Keratinocyte (primary cell): Measurements from ENCODE around the gene LBHD1. TPM values are rescaled to one million over a fixed set of nuclear protein-coding genes. Genes with fewer than 3 reads are reported as not detected.
A peak's percentile ranks its signal among the peaks of the same experiment; 100 is the strongest.

Source experiments
- DNase-seq: peaks from one replicate; pipeline ENCODE4 v3.0.0-alpha.2; 2011; ENCODE audit warnings: low read depth, missing footprints, low spot score
- FAIRE-seq: peaks from 2 replicates; lab custom pipeline; 2011; peaks lifted over from hg19 to GRCh38; lab: Jason Lieb, UNC
- H2AFZ ChIP-seq: 2 replicates; pipeline ENCODE4 v1.6.0; 2012; ENCODE audit warnings: low read length, control low read depth, inconsistent platforms; ENCODE audit not compliant: control insufficient read depth
- H3K27ac ChIP-seq: 2 replicates; pipeline ENCODE4 v1.5.1; 2011; ENCODE audit warnings: low read length; ENCODE audit not compliant: control insufficient read depth, insufficient read depth
- H3K27me3 ChIP-seq: 3 replicates; pipeline ENCODE4 v1.6.0; 2011; ENCODE audit warnings: low read length; ENCODE audit not compliant: control insufficient read depth, insufficient read depth; ENCODE audit errors: extremely low read depth
- H3K36me3 ChIP-seq, 2 experiments: 2 replicates in 1 of 2; 3 replicates in 1 of 2; pipeline ENCODE4 v1.5.1; 2011; ENCODE audit warnings: low read length in 2 of 2, mild to moderate bottlenecking in 1 of 2; ENCODE audit not compliant: control insufficient read depth in 2 of 2, insufficient read depth in 2 of 2; ENCODE audit errors: extremely low read depth in 1 of 2
- H3K4me1 ChIP-seq: 3 replicates; pipeline ENCODE4 v1.5.1; 2011; ENCODE audit warnings: low read length; ENCODE audit not compliant: control insufficient read depth, insufficient read depth; ENCODE audit errors: extremely low read depth
- H3K4me2 ChIP-seq: 3 replicates; pipeline ENCODE4 v1.6.0; 2011; ENCODE audit warnings: low read depth, low read length; ENCODE audit not compliant: control insufficient read depth, insufficient read depth; ENCODE audit errors: extremely low read depth
- H3K4me3 ChIP-seq, 3 experiments: fragments of 200-600 bp in 1 of 3; sonication (generic) in 1 of 3; 2 replicates in 2 of 3; 3 replicates in 1 of 3; pipeline ENCODE4 v1.5.1; 2011 to 2016; ENCODE audit warnings: low read length in 3 of 3, mild to moderate bottlenecking in 3 of 3, control low read depth in 2 of 3, inconsistent platforms in 1 of 3, low read depth in 1 of 3, mixed read lengths in 1 of 3, mixed run types in 1 of 3, moderate library complexity in 1 of 3; ENCODE audit not compliant: control insufficient read depth in 2 of 3, insufficient read depth in 2 of 3; ENCODE audit errors: extremely low read depth in 1 of 3
- H3K79me2 ChIP-seq: 2 replicates; pipeline ENCODE4 v1.6.0; 2012; ENCODE audit warnings: low read length; ENCODE audit not compliant: control insufficient read depth, insufficient read depth
- H3K9ac ChIP-seq: 3 replicates; pipeline ENCODE4 v1.6.0; 2011; ENCODE audit warnings: low read length; ENCODE audit not compliant: control insufficient read depth, insufficient read depth; ENCODE audit errors: extremely low read depth
- H3K9me1 ChIP-seq: 3 replicates; pipeline ENCODE4 v1.6.0; 2011; ENCODE audit warnings: low read length; ENCODE audit not compliant: control insufficient read depth, insufficient read depth; ENCODE audit errors: extremely low read depth
- H3K9me3 ChIP-seq: 2 replicates; pipeline ENCODE4 v1.5.1; 2012; ENCODE audit warnings: low read depth, low read length; ENCODE audit not compliant: control insufficient read depth
- H4K20me1 ChIP-seq: 3 replicates; pipeline ENCODE4 v1.6.0; 2011; ENCODE audit warnings: low read length; ENCODE audit not compliant: control insufficient read depth, insufficient read depth; ENCODE audit errors: extremely low read depth
- EZH2 ChIP-seq: IDR thresholded peaks from one replicate; pipeline ENCODE4 v1.6.1; 2012; ENCODE audit warnings: inconsistent platforms, mild to moderate bottlenecking, low read length, moderate library complexity
- dilution Hi-C: fragments of 300-500 bp; cut with MboI; formaldehyde crosslinking; loops from one replicate; pipeline ENCODE4 v1.7.0; 2020; ENCODE audit warnings: low sequenced_read_pairs; ENCODE audit not compliant: extremely low pct_ligation_motif_present
- polyA plus RNA-seq, 5 experiments: library from polyadenylated mRNA; depleted of rRNA in 3 of 5; stranded (reverse) in 3 of 5; stranded (forward) in 1 of 5; unstranded in 1 of 5; fragments of >200 nt; gene quantifications; 1 replicate in 1 of 5; 2 replicates in 3 of 5; 3 replicates in 1 of 5; pipeline versions ENCODE4 v1.2.1 to v1.2.3, GENCODE V29; 2011 to 2012; ENCODE audit warnings: missing spikeins in 2 of 5, low read depth in 1 of 5, low replicate concordance in 1 of 5
- TF ChIP-seq, protein P1 (sequence below), 3 experiments: IDR thresholded peaks in 1 of 3; conservative IDR thresholded peaks in 1 of 3; optimal IDR thresholded peaks in 1 of 3; 2 replicates in 2 of 3; 3 replicates in 1 of 3; pipeline versions ENCODE3 to v1.5.1; 2011; ENCODE audit warnings: low read length in 3 of 3, mild to moderate bottlenecking in 3 of 3, moderate library complexity in 2 of 3, control low read depth in 1 of 3, inconsistent platforms in 1 of 3; ENCODE audit not compliant: insufficient read depth in 2 of 3; ENCODE audit errors: extremely low read depth in 1 of 3

The LBHD1 gene
- polyA plus RNA-seq, 1 donor (not counting 4 experiments of a cell fraction or from before 2014, with no cell fraction given): 4.9 TPM

DNA sequence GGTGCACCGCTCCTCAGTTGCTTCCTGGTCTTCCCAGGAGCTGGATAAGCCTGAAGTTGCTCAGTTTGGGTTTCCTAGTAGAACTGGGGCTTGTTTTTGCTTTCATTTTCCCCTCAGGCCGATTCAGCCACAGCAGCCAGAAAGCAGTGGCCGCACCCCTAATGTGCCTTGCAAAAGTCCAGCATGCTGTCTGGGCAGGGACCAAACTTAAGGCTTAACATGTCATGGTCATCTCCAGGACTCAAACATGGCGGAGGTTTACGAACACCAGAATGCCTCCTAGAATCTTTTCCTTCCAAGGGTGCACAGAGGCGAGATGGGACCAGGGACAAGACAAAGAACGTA, 37.9 kb upstream of the LBHD1 start:
- Histone ChIP-seq H3K27me3 (no peaks in the 10 kb centered on the region), H3K27ac (peak overlapping the region; percentile 93), H3K9me3 (no peaks in the 10 kb centered on the region), H3K36me3 (peaks cover 14 to 27% of the 10 kb centered on the region in 2 experiments), H2AFZ (peak overlapping the region; percentile 93), H3K4me3 (peak overlapping the region; percentile 23 to 84 (median 75)), H3K79me2 (no peaks in the 10 kb centered on the region), H3K9ac (peak overlapping the region; percentile 88), H3K4me2 (peak overlapping the region; percentile 99), H4K20me1 (no peaks in the 10 kb centered on the region), H3K9me1 (no peaks in the 10 kb centered on the region), H3K4me1 (peaks cover 36% of the 10 kb centered on the region)
- no peak for FAIRE-seq
- dilution Hi-C loops: no loop called here
- TF ChIP-seq EZH2: no peak
- TF ChIP-seq, protein P1, sequence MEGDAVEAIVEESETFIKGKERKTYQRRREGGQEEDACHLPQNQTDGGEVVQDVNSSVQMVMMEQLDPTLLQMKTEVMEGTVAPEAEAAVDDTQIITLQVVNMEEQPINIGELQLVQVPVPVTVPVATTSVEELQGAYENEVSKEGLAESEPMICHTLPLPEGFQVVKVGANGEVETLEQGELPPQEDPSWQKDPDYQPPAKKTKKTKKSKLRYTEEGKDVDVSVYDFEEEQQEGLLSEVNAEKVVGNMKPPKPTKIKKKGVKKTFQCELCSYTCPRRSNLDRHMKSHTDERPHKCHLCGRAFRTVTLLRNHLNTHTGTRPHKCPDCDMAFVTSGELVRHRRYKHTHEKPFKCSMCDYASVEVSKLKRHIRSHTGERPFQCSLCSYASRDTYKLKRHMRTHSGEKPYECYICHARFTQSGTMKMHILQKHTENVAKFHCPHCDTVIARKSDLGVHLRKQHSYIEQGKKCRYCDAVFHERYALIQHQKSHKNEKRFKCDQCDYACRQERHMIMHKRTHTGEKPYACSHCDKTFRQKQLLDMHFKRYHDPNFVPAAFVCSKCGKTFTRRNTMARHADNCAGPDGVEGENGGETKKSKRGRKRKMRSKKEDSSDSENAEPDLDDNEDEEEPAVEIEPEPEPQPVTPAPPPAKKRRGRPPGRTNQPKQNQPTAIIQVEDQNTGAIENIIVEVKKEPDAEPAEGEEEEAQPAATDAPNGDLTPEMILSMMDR (optimal IDR thresholded peaks at IDR 0.05 in 1 of 3, IDR thresholded peaks at IDR 0.05 in 1 of 3, conservative IDR thresholded peaks at IDR 0.05 in 1 of 3; ENCODE audit: extremely low read depth in 1 of 3, insufficient read depth in 2 of 3, low read length in 3 of 3): no peak
- DNase-seq: no peak

- Histone ChIP-seq H4K20me1 (no peaks in the 10 kb centered on the region), H3K4me3 (peak overlapping the region; percentile 25 to 84 (median 75)), H3K4me1 (peaks cover 36% of the 10 kb centered on the region), H3K36me3 (peaks cover 10 to 22% of the 10 kb centered on the region in 2 experiments), H3K79me2 (no peaks in the 10 kb centered on the region), H3K4me2 (peak overlapping the region; percentile 99), H3K9ac (peak overlapping the region; percentile 88), H3K9me3 (no peaks in the 10 kb centered on the region), H3K27ac (peak overlapping the region; percentile 93), H2AFZ (peak overlapping the region; percentile 95), H3K27me3 (no peaks in the 10 kb centered on the region), H3K9me1 (no peaks in the 10 kb centered on the region)
- FAIRE-seq (no peak), DNase-seq (peak; percentile 62)
- dilution Hi-C loops: no loop called here
- TF ChIP-seq EZH2: no peak
- TF ChIP-seq, protein P1 (optimal IDR thresholded peaks at IDR 0.05 in 1 of 3, IDR thresholded peaks at IDR 0.05 in 1 of 3, conservative IDR thresholded peaks at IDR 0.05 in 1 of 3; ENCODE audit: extremely low read depth in 1 of 3, insufficient read depth in 2 of 3, low read length in 3 of 3): no peak
Measured at GRCh38 chr11:62709247-62710000, 37.4 kb upstream of the LBHD1 start.
